Measurements from ENCODE around the gene CORT. TPM values are rescaled to one million over a fixed set of nuclear protein-coding genes. Genes with fewer than 3 reads are reported as not detected.

CORT gene
- total and polyA plus RNA-seq, 2 of the 4 experiments (the other 2 are of a cell fraction) = 0.10 TPM; not detected in 1

- no peak overlapping the region for H3K4me2 ChIP-seq (ENCODE audit: low read depth, low read length)
- H2AFZ ChIP-seq (replicated peaks; ENCODE audit: low read length, poor library complexity) = no peak overlapping the region
- no peak overlapping the region for H4K5ac ChIP-seq (ENCODE audit: low read depth, low read length)
- dilution Hi-C loops (cut with HindIII; ENCODE audit: low sequenced_read_pairs, unreplicated experiment) (no loop called here), intact Hi-C loops (cut with micrococcal nuclease) (no loop called here), in situ Hi-C loops (cut with MboI; ENCODE audit: low sequenced_read_pairs) (no loop called here)
- no CpG with 5 or more reads among the region's 7 CpGs for WGBS, 2 experiments (ENCODE audit: extremely low coverage in 2 of 2, insufficient read length in 1 of 2)
- H2BK20ac ChIP-seq (ENCODE audit: low read depth, low read length) = no peak overlapping the region
- no peak overlapping the region for H3K23ac ChIP-seq (ENCODE audit: low read depth, low read length)
- H4K91ac ChIP-seq (ENCODE audit: insufficient read depth, low read depth, low read length) = no peak overlapping the region
- H3K79me1 ChIP-seq (ENCODE audit: low read depth in 1 of 2, low read length in 2 of 2) = peaks cover 27 to 62% of the 10 kb centered on the region in 2 experiments
- H3K27me3 ChIP-seq (ENCODE audit: control insufficient read depth, insufficient read depth, low read length) = no peaks in the 10 kb centered on the region
- no peak overlapping the region for H4K8ac ChIP-seq (ENCODE audit: low read depth in 2 of 2, low read length in 2 of 2)
- H2AK9ac ChIP-seq (replicated peaks; ENCODE audit: low read depth, low read length, poor library complexity) = no peak overlapping the region
- H3K9ac ChIP-seq (ENCODE audit: low read depth, low read length) = no peak overlapping the region
- no peak overlapping the region for H3K18ac ChIP-seq (ENCODE audit: low read depth, low read length)
- no peak overlapping the region for H2BK120ac ChIP-seq (ENCODE audit: low read depth, low read length)
- ChIA-PET CTCF (interaction anchor here (0.5 to 1.4 kb wide), 2 partner anchors 10 to 185 kb away, joined by 3 to 5 read pairs; no protein-coding TSS in a partner anchor), POLR2A (ENCODE audit: unreplicated experiment) (no interaction called here)
- no peak overlapping the region for H3K14ac ChIP-seq (replicated peaks; ENCODE audit: low read depth, low read length)
- peaks cover 29% of the 10 kb centered on the region for H4K20me1 ChIP-seq (ENCODE audit: insufficient read depth, low read length)
- H3K9me3 ChIP-seq (ENCODE audit: control insufficient read depth, insufficient read depth, low read length) = no peaks in the 10 kb centered on the region
- H3K9me1 ChIP-seq (ENCODE audit: insufficient read depth, low read length) = peaks cover 4% of the 10 kb centered on the region
- H2AK5ac ChIP-seq (ENCODE audit: low read depth, low read length) = no peak overlapping the region
- no peak overlapping the region for H3K27ac ChIP-seq (ENCODE audit: insufficient read depth, low read length)
- no peak overlapping the region for H3K56ac ChIP-seq (ENCODE audit: extremely low read depth, insufficient read depth, low read length)
- H3K4me1 ChIP-seq (ENCODE audit: control insufficient read depth, insufficient read depth, low read length) = peaks cover 5% of the 10 kb centered on the region
- H2BK15ac ChIP-seq (ENCODE audit: low read depth, low read length) = no peak overlapping the region
- H3K4me3 ChIP-seq (ENCODE audit: insufficient read depth, low read depth, low read length) = no peak overlapping the region
- TF ChIP-seq BHLHE40 (IDR thresholded peaks at IDR 0.05; ENCODE audit: low read depth, low read length) = no peak
- TF ChIP-seq FOS (IDR thresholded peaks at IDR 0.05; ENCODE audit: low read depth, low read length) = no peak
- TF ChIP-seq RFX5 (IDR thresholded peaks at IDR 0.05; ENCODE audit: low read depth, low read length) = no peak
- no peak for TF ChIP-seq SMC3 (IDR thresholded peaks at IDR 0.05; ENCODE audit: low read depth, low read length)
- no peak for TF ChIP-seq POLR2A (IDR thresholded peaks at IDR 0.05; ENCODE audit: low read depth, low read length)
- no peak for TF ChIP-seq RAD21 (IDR thresholded peaks at IDR 0.05; ENCODE audit: low read length)
- no peak for TF ChIP-seq MXI1 (IDR thresholded peaks at IDR 0.05; ENCODE audit: borderline replicate concordance, low read depth, low read length)
- TF ChIP-seq CEBPB (IDR thresholded peaks at IDR 0.05; ENCODE audit: low read depth, low read length) = no peak
- TF ChIP-seq NFE2L2 (IDR thresholded peaks at IDR 0.05; ENCODE audit: low read depth, low read length) = no peak
- TF ChIP-seq RCOR1 (IDR thresholded peaks at IDR 0.05; ENCODE audit: insufficient replicate concordance, low read length) = no peak
- TF ChIP-seq USF2 (IDR thresholded peaks at IDR 0.05; ENCODE audit: low read depth, low read length) = no peak
- TF ChIP-seq MAZ (IDR thresholded peaks at IDR 0.05; ENCODE audit: borderline replicate concordance, low read depth, low read length) = no peak
- no peak for TF ChIP-seq ELK1 (IDR thresholded peaks at IDR 0.05; ENCODE audit: borderline replicate concordance, low read depth, low read length)
- no peak for TF ChIP-seq CTCF (conservative IDR thresholded peaks at IDR 0.05; ENCODE audit: low read depth, low read length)
- no peak for TF ChIP-seq CHD1 (IDR thresholded peaks at IDR 0.05; ENCODE audit: low read depth, low read length)
- no peak for TF ChIP-seq MAFK (IDR thresholded peaks at IDR 0.05; ENCODE audit: low read depth, low read length)
- no peak for ATAC-seq (ENCODE audit: low read depth)
- H3K4ac ChIP-seq (ENCODE audit: low read depth, low read length) = no peak overlapping the region
- H3K36me3 ChIP-seq (ENCODE audit: control insufficient read depth, insufficient read depth, low read length) = peaks cover 3% of the 10 kb centered on the region; the same call in 1 of the 2 replicates
- BruUV-seq (replicated peaks) = no TSS peak
- H2BK5ac ChIP-seq (ENCODE audit: low read depth, low read length, poor library complexity, severe bottlenecking) = no peak overlapping the region
- no peak for DNase-seq
Measured at GRCh38 chr1:10497109-10497508, 47.3 kb downstream of the CORT start.
